GM12878 (cell line): ENCODE results near the gene ICE2.

Experiments used
- BMI1 ChIP-seq: fragments of 450-650 bp; IDR thresholded peaks from 2 replicates; pipeline ENCODE4 v1.6.1; 2016; ENCODE audit warnings: mild to moderate bottlenecking, moderate library complexity, borderline replicate concordance
- CBX5 ChIP-seq: sonication (generic); IDR thresholded peaks from 2 replicates; pipeline ENCODE4 v1.6.1; 2016; ENCODE audit warnings: low read depth, moderate library complexity, mild to moderate bottlenecking, inconsistent platforms
- TCF12 ChIP-seq: IDR thresholded peaks from 2 replicates; pipeline ENCODE4 v1.6.1; 2011; ENCODE audit warnings: low read depth, mild to moderate bottlenecking, low read length
- TF ChIP-seq, protein P1 (sequence below): fragments of 450-650 bp; IDR thresholded peaks from 2 replicates; pipeline ENCODE4 v1.6.1; 2016; ENCODE audit warnings: mild to moderate bottlenecking
- TF ChIP-seq, protein P2 (sequence below), 3 experiments: IDR thresholded peaks in 2 of 3; conservative IDR thresholded peaks in 1 of 3; 2 replicates each; pipeline ENCODE4 v1.5.1; 2011; ENCODE audit warnings: low read depth in 3 of 3, low read length in 3 of 3, mild to moderate bottlenecking in 3 of 3, control low read depth in 2 of 3, moderate library complexity in 2 of 3, inconsistent platforms in 1 of 3, mixed read lengths in 1 of 3; ENCODE audit not compliant: control insufficient read depth in 2 of 3, insufficient read depth in 1 of 3; ENCODE audit errors: extremely low read depth in 1 of 3

- TF ChIP-seq TCF12: no peak
- TF ChIP-seq CBX5: no peak
- TF ChIP-seq BMI1: no peak
- TF ChIP-seq, protein P1, sequence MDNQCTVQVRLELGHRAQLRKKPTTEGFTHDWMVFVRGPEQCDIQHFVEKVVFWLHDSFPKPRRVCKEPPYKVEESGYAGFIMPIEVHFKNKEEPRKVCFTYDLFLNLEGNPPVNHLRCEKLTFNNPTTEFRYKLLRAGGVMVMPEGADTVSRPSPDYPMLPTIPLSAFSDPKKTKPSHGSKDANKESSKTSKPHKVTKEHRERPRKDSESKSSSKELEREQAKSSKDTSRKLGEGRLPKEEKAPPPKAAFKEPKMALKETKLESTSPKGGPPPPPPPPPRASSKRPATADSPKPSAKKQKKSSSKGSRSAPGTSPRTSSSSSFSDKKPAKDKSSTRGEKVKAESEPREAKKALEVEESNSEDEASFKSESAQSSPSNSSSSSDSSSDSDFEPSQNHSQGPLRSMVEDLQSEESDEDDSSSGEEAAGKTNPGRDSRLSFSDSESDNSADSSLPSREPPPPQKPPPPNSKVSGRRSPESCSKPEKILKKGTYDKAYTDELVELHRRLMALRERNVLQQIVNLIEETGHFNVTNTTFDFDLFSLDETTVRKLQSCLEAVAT: no peak
- TF ChIP-seq, protein P2, sequence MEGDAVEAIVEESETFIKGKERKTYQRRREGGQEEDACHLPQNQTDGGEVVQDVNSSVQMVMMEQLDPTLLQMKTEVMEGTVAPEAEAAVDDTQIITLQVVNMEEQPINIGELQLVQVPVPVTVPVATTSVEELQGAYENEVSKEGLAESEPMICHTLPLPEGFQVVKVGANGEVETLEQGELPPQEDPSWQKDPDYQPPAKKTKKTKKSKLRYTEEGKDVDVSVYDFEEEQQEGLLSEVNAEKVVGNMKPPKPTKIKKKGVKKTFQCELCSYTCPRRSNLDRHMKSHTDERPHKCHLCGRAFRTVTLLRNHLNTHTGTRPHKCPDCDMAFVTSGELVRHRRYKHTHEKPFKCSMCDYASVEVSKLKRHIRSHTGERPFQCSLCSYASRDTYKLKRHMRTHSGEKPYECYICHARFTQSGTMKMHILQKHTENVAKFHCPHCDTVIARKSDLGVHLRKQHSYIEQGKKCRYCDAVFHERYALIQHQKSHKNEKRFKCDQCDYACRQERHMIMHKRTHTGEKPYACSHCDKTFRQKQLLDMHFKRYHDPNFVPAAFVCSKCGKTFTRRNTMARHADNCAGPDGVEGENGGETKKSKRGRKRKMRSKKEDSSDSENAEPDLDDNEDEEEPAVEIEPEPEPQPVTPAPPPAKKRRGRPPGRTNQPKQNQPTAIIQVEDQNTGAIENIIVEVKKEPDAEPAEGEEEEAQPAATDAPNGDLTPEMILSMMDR (IDR thresholded peaks at IDR 0.05 in 2 of 3, conservative IDR thresholded peaks at IDR 0.05 in 1 of 3; ENCODE audit: control insufficient read depth in 2 of 3, extremely low read depth in 1 of 3, insufficient read depth in 1 of 3, low read depth in 3 of 3, low read length in 3 of 3): no peak
These were observed 44.1 kb upstream of the ICE2 start for GRCh38 chr15:60523056-60523455.
